Measurements from ENCODE around the gene LRRC57. TPM values are rescaled to one million over a fixed set of nuclear protein-coding genes. Genes with fewer than 3 reads are reported as not detected.

Gene LRRC57
- total RNA-seq, 1 donor from 2014 or later: 21.4 TPM

DNA sequence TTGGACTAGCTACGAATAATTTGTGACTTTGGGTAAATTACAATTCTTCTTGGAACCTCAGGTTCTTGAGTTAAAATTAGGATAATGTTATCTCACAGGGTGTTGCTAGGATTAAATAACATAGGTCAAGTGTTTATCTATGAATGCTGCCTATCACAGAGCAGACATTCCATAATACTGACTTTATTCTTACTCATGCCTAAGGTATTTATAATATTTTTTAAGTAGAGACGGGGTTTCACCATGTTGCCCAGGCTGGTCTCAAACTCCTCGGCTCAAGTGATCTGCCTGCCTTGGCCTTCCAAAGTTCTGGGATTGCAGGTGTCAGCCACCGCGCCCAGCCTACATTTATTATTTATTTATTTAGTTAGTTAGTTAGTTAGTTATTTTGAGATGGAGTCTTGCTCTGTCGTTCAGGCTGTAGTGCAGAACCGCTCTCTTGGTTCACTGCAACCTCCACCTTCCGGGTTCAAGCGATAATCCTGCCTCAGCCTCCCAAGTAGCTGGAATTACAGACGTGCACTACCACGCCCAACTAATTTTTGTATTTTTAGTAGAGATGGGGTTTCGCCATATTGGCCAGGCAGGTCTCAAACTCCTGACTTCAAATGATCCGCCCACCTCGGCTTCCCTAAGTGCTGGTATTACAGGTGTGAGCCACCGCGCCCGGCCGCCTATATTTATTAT is 56.9 kb downstream of the LRRC57 start:
- H3K36me3 Mint-ChIP-seq (ENCODE audit: low read depth): peaks cover 30% of the 10 kb centered on the region
- peaks cover 68% of the 10 kb centered on the region for H3K4me1 Mint-ChIP-seq
- H3K27me3 Mint-ChIP-seq: no peaks in the 10 kb centered on the region
- no peaks in the 10 kb centered on the region for H3K9me3 Mint-ChIP-seq
- ATAC-seq (ENCODE audit: low read depth) (no peak), DNase-seq (no peak)
- ChIA-PET POLR2A (interaction anchor here (0.6 to 3.0 kb wide), 17 partner anchors 8 to 1796 kb away, joined by 3 to 50 read pairs (median 5); partner anchors contain the start of genes CHAC1, GANC, HAUS2 and LRRC57), CTCF (interaction anchor here (1.4 to 3.2 kb wide), 2 partner anchors 8 to 20 kb away, joined by 5 to 9 read pairs; no protein-coding TSS in a partner anchor)
- intact Hi-C loops (cut with micrococcal nuclease): loop anchor here (1.0 to 10.0 kb wide), 7 partner anchors 12 to 1374 kb away; partner anchors contain the start of genes EHD4, INO80, STARD9 and TTBK2
- peak overlapping the region; percentile 98 for H3K4me3 Mint-ChIP-seq
- TF ChIP-seq, protein P1, sequence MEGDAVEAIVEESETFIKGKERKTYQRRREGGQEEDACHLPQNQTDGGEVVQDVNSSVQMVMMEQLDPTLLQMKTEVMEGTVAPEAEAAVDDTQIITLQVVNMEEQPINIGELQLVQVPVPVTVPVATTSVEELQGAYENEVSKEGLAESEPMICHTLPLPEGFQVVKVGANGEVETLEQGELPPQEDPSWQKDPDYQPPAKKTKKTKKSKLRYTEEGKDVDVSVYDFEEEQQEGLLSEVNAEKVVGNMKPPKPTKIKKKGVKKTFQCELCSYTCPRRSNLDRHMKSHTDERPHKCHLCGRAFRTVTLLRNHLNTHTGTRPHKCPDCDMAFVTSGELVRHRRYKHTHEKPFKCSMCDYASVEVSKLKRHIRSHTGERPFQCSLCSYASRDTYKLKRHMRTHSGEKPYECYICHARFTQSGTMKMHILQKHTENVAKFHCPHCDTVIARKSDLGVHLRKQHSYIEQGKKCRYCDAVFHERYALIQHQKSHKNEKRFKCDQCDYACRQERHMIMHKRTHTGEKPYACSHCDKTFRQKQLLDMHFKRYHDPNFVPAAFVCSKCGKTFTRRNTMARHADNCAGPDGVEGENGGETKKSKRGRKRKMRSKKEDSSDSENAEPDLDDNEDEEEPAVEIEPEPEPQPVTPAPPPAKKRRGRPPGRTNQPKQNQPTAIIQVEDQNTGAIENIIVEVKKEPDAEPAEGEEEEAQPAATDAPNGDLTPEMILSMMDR (IDR thresholded peaks at IDR 0.05): no peak
- H3K27ac Mint-ChIP-seq: peak overlapping the region; percentile 99

DNA sequence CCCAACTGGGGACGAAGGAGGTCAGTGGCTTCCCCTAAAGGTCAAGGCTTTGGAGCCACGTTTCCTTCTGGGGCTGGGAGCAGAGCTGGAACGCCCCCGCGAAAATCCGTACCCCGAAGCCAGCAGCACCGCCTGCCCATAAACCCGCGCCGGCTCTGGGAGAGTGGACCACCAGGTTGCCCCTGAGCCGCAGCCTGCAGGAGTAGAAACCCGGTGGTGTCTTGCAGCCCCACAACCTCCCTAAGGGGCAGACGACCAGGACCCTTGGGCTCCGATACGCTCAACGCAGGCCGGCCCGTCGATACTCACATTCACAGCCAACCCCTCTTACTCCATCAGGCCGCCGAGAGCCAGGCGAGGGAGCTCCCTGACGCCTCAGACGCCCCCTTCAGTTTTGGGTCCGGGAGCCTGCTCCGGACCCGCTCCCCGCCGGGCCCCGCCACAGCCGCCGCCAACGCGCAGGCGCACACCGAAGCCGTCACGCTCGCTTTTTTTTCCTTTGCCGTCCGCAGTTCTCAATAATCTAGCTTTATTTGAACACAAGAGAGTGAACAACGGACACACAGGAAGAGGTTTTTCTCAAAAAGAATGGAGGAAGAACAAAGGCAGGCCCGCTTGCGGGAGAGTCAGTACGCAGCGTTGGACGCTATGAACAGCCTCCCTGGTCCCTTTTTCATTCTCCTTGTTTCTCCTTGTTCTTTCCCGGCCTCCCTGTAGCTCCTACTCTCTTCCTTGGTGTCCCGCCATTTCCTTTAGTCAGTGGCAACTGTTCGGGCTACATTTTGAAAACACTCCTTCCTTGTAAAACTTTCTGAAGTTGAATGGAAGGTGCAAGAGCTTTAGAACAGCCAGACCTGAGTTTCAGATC is 57.7 kb downstream of the LRRC57 start, which contains the start of gene ZNF106:
TSS of gene ZNF106 (minus strand) at position 471 of the 868 bp plus-strand sequence. CDS start 18,852 bp downstream, outside the sequence.
- ATAC-seq (ENCODE audit: low read depth): peak; percentile 61
- TF ChIP-seq, protein P1 (IDR thresholded peaks at IDR 0.05): no peak
- DNase-seq: peak; percentile 90
- H3K36me3 Mint-ChIP-seq (ENCODE audit: low read depth): peaks cover 26% of the 10 kb centered on the region
- intact Hi-C loops (cut with micrococcal nuclease): loop anchor here (1.0 to 10.0 kb wide), 7 partner anchors 12 to 1374 kb away; partner anchors contain the start of genes EHD4, INO80, STARD9 and TTBK2
- H3K9me3 Mint-ChIP-seq: no peaks in the 10 kb centered on the region
- POLR2A ChIA-PET: interaction anchor here (0.5 to 3.0 kb wide), 21 partner anchors 9 to 1797 kb away, joined by 3 to 50 read pairs (median 5); partner anchors contain the start of genes CHAC1, GANC, HAUS2 and LRRC57
- peak within 1 kb of the TSS; percentile 99 for H3K27ac Mint-ChIP-seq
- H3K27me3 Mint-ChIP-seq: no peaks in the 10 kb centered on the region
- peak within 1 kb of the TSS; percentile 98 for H3K4me3 Mint-ChIP-seq
- H3K4me1 Mint-ChIP-seq: peaks cover 60% of the 10 kb centered on the region
- CTCF ChIA-PET: interaction anchor here (1.2 to 3.2 kb wide), 3 partner anchors 9 to 19 kb away, joined by 4 to 9 read pairs (median 5); no protein-coding TSS in a partner anchor

- intact Hi-C loops (cut with micrococcal nuclease): loop anchor here (2.0 to 10.0 kb wide), 6 partner anchors 17 to 1373 kb away; partner anchors contain the start of genes EHD4, INO80, STARD9 and TTBK2
- Mint-ChIP-seq H3K27me3 (no peaks in the 10 kb centered on the region), H3K9me3 (no peaks in the 10 kb centered on the region), H3K4me1 (peaks cover 55% of the 10 kb centered on the region), H3K4me3 (peak overlapping the region; percentile 98), H3K27ac (peak overlapping the region; percentile 99), H3K36me3 (ENCODE audit: low read depth) (peaks cover 23% of the 10 kb centered on the region)
- POLR2A ChIA-PET: interaction anchor here (0.8 to 3.0 kb wide), 14 partner anchors 9 to 1537 kb away, joined by 3 to 50 read pairs (median 5); partner anchors contain the start of genes CHAC1, GANC, HAUS2 and LRRC57
- TF ChIP-seq, protein P1 (IDR thresholded peaks at IDR 0.05): no peak
- CTCF ChIA-PET: interaction anchor here (1.2 to 3.2 kb wide), 2 partner anchors 15 to 19 kb away, joined by 4 to 9 read pairs; no protein-coding TSS in a partner anchor
- DNase-seq: no peak
- no peak for ATAC-seq (ENCODE audit: low read depth)
Observed at GRCh38 chr15:42490291-42490670, 58.3 kb downstream of the LRRC57 start.

Other genes with a start within 250 kb of the LRRC57 start
- 17.9 and 23.8 TPM in 2 replicates for gene CAPN3, start 189.3 kb downstream of the LRRC57 start, total RNA-seq
- gene ZNF106, start 57.7 kb downstream of the LRRC57 start, total RNA-seq: 46.6 and 46.9 TPM in 2 replicates
- gene SNAP23, start 53.2 kb downstream of the LRRC57 start, total RNA-seq: 111 and 123 TPM in 2 replicates
- 18.2 and 20.8 TPM in 2 replicates for gene HAUS2, start within 50 bp of the LRRC57 start, total RNA-seq
- gene STARD9, start 26.8 kb upstream of the LRRC57 start, total RNA-seq: 5.5 and 7.1 TPM in 2 replicates
- gene CDAN1, start 188.3 kb upstream of the LRRC57 start, total RNA-seq: 14.6 and 15.6 TPM in 2 replicates

Data from activated B cell treated with CpG ODN at 0.5 μM for 24 hours (primary cell).